Stimulated activated naive CD8-positive, alpha-beta T cell treated with anti-CD3 and anti-CD28 coated beads, Interleukin-15, amount 100 ng/mL, for 72 hours (primary cell): ENCODE measurements around the gene RASSF5.
"Not testable (repeated sequence)": the region's sequence is repeated elsewhere in the genome, so short reads cannot be mapped to it uniquely, and the experiment has no call there.

Source experiments
- ATAC-seq: fragments of 150-1000 bp; cut with Tn5 transposase; 2 replicates; pipeline ENCODE4 v1.10.0; 2021; ENCODE audit warnings: mild to moderate bottlenecking, moderate library complexity
- DNase-seq, 2 donors: peaks; one replicate each; pipeline ENCODE4 v3.0.0; 2021 to 2022
- H3K27ac Mint-ChIP-seq, 2 donors: one replicate each; pipeline ENCODE4 v1.8.0; 2022; ENCODE audit warnings: mild to moderate bottlenecking in 2 of 2, mixed read lengths in 2 of 2, moderate library complexity in 2 of 2
- H3K27me3 Mint-ChIP-seq: one replicate; pipeline ENCODE4 v1.8.0; 2022; ENCODE audit warnings: mixed read lengths
- H3K4me1 Mint-ChIP-seq: one replicate; pipeline ENCODE4 v1.8.0; 2022; ENCODE audit warnings: mild to moderate bottlenecking, mixed read lengths
- H3K4me3 Mint-ChIP-seq, 2 donors: one replicate each; pipeline ENCODE4 v1.8.0; 2022; ENCODE audit warnings: mild to moderate bottlenecking in 2 of 2, mixed read lengths in 2 of 2, moderate library complexity in 1 of 2
- H3K9me3 Mint-ChIP-seq, 2 donors: one replicate each; pipeline ENCODE4 v1.8.0; 2022; ENCODE audit warnings: mixed read lengths in 2 of 2

RASSF5 gene

GRCh38 chr1:206470692-206471414, 36.5 kb upstream of the RASSF5 start:
- Mint-ChIP-seq H3K27ac (peak overlapping the region; percentile 10 to 94), H3K9me3 (no peaks in the 10 kb centered on the region), H3K4me3 (peak overlapping the region; percentile 96 to 97), H3K27me3 (no peaks in the 10 kb centered on the region), H3K4me1 (peaks cover 92% of the 10 kb centered on the region)
- DNase-seq (peak; percentile 70 to 78), ATAC-seq (peak; percentile 83)

- H3K4me3 Mint-ChIP-seq: peak overlapping the region; percentile 96 to 97
These were observed 35.9 kb upstream of the RASSF5 start for GRCh38 chr1:206471415-206471801.

GRCh38 chr1:206472024-206472423, 35.3 kb upstream of the RASSF5 start:
- Mint-ChIP-seq H3K27ac (peak overlapping the region; percentile 59 to 94), H3K27me3 (no peaks in the 10 kb centered on the region), H3K4me3 (peak overlapping the region; percentile 96 to 97), H3K9me3 (no peaks in the 10 kb centered on the region), H3K4me1 (peaks cover 90% of the 10 kb centered on the region)
- DNase-seq (no peak), ATAC-seq (no peak)

More at GRCh38 chr1:206471415-206471801, 35.9 kb upstream of the RASSF5 start:
- Mint-ChIP-seq H3K9me3 (no peaks in the 10 kb centered on the region), H3K27ac (peak overlapping the region; percentile 65 to 94), H3K4me1 (peaks cover 91% of the 10 kb centered on the region), H3K27me3 (no peaks in the 10 kb centered on the region)
- ATAC-seq (peak; percentile 30), DNase-seq (peak in 1 of 2 donors; percentile 41)

GRCh38 chr1:206472454-206472853, 34.9 kb upstream of the RASSF5 start:
- Mint-ChIP-seq H3K4me3 (peak overlapping the region; percentile 96 to 97), H3K27ac (peak overlapping the region in 1 of 2 donors; percentile 89), H3K9me3 (no peaks in the 10 kb centered on the region), H3K4me1 (peaks cover 90% of the 10 kb centered on the region), H3K27me3 (no peaks in the 10 kb centered on the region)
- peak in 1 of 2 donors; percentile 49 for DNase-seq
- peak; percentile 22 for ATAC-seq

GRCh38 chr1:206472886-206473285, 34.4 kb upstream of the RASSF5 start:
- H3K4me3 Mint-ChIP-seq: peak overlapping the region; percentile 96 to 97
- peaks cover 86% of the 10 kb centered on the region for H3K4me1 Mint-ChIP-seq
- ATAC-seq (no peak), DNase-seq (no peak)
- H3K27me3 Mint-ChIP-seq: no peaks in the 10 kb centered on the region
- peak overlapping the region; percentile 45 to 89 for H3K27ac Mint-ChIP-seq
- H3K9me3 Mint-ChIP-seq: no peaks in the 10 kb centered on the region

GRCh38 chr1:206476058-206476457, 31.3 kb upstream of the RASSF5 start:
- H3K4me3 Mint-ChIP-seq: no peak overlapping the region
- DNase-seq: no peak

GRCh38 chr1:206476591-206476990, 30.7 kb upstream of the RASSF5 start:
- no peaks in the 10 kb centered on the region for H3K9me3 Mint-ChIP-seq
- ATAC-seq (no peak), DNase-seq (no peak)
- H3K27ac Mint-ChIP-seq: no peak overlapping the region
- no peaks in the 10 kb centered on the region for H3K27me3 Mint-ChIP-seq
- H3K4me1 Mint-ChIP-seq: peaks cover 86% of the 10 kb centered on the region
- no peak overlapping the region for H3K4me3 Mint-ChIP-seq

More at GRCh38 chr1:206476058-206476457, 31.3 kb upstream of the RASSF5 start:
- Mint-ChIP-seq H3K27me3 (no peaks in the 10 kb centered on the region), H3K4me1 (peaks cover 85% of the 10 kb centered on the region), H3K27ac (no peak overlapping the region), H3K9me3 (no peaks in the 10 kb centered on the region)
- ATAC-seq: no peak

- Mint-ChIP-seq H3K9me3 (no peaks in the 10 kb centered on the region), H3K27ac (no peak overlapping the region), H3K27me3 (no peaks in the 10 kb centered on the region), H3K4me1 (peaks cover 84% of the 10 kb centered on the region), H3K4me3 (no peak overlapping the region)
- DNase-seq (no peak), ATAC-seq (no peak)
These were observed 30.2 kb upstream of the RASSF5 start for GRCh38 chr1:206477110-206477509.

GRCh38 chr1:206477581-206478380, 29.6 kb upstream of the RASSF5 start:
- H3K9me3 Mint-ChIP-seq: no peaks in the 10 kb centered on the region
- no peak for ATAC-seq
- H3K27ac Mint-ChIP-seq: no peak overlapping the region
- no peak overlapping the region for H3K4me3 Mint-ChIP-seq
- peaks cover 77% of the 10 kb centered on the region for H3K4me1 Mint-ChIP-seq
- H3K27me3 Mint-ChIP-seq: no peaks in the 10 kb centered on the region
- no peak for DNase-seq

GRCh38 chr1:206478746-206479145, 28.6 kb upstream of the RASSF5 start:
- H3K4me3 Mint-ChIP-seq: no peak overlapping the region
- H3K27me3 Mint-ChIP-seq: no peaks in the 10 kb centered on the region
- ATAC-seq: no peak
- no peaks in the 10 kb centered on the region for H3K9me3 Mint-ChIP-seq
- no peak for DNase-seq
- H3K4me1 Mint-ChIP-seq: peaks cover 68% of the 10 kb centered on the region
- no peak overlapping the region for H3K27ac Mint-ChIP-seq

GRCh38 chr1:206479183-206480125, 27.9 kb upstream of the RASSF5 start:
- H3K27me3 Mint-ChIP-seq: no peaks in the 10 kb centered on the region
- ATAC-seq: peak; percentile 56
- no peak overlapping the region for H3K4me3 Mint-ChIP-seq

GRCh38 chr1:206480211-206480610, 27.1 kb upstream of the RASSF5 start:
- H3K9me3 Mint-ChIP-seq: no peaks in the 10 kb centered on the region
- no peak overlapping the region for H3K4me3 Mint-ChIP-seq
- H3K4me1 Mint-ChIP-seq: peaks cover 53% of the 10 kb centered on the region
- DNase-seq: no peak
- no peaks in the 10 kb centered on the region for H3K27me3 Mint-ChIP-seq
- H3K27ac Mint-ChIP-seq: peak overlapping the region in 1 of 2 donors; percentile 67
- ATAC-seq: no peak

More at GRCh38 chr1:206479183-206480125, 27.9 kb upstream of the RASSF5 start:
- DNase-seq: peak; percentile 53 to 68
- peaks cover 60% of the 10 kb centered on the region for H3K4me1 Mint-ChIP-seq
- H3K27ac Mint-ChIP-seq: peak overlapping the region; percentile 3 to 38
- H3K9me3 Mint-ChIP-seq: no peaks in the 10 kb centered on the region

- Mint-ChIP-seq H3K4me3 (no peak overlapping the region), H3K4me1 (peaks cover 32% of the 10 kb centered on the region)
These were observed 24.7 kb upstream of the RASSF5 start for GRCh38 chr1:206482611-206483010.

GRCh38 chr1:206483864-206484263, 23.5 kb upstream of the RASSF5 start:
- H3K27ac Mint-ChIP-seq, ATAC-seq, DNase-seq, H3K4me3 Mint-ChIP-seq, H3K9me3 Mint-ChIP-seq, H3K27me3 Mint-ChIP-seq: not testable (repeated sequence)
- peaks cover 28% of the 10 kb centered on the region for H3K4me1 Mint-ChIP-seq

More at GRCh38 chr1:206482611-206483010, 24.7 kb upstream of the RASSF5 start:
- Mint-ChIP-seq H3K27ac (peak overlapping the region in 1 of 2 donors; percentile 31), H3K27me3 (no peaks in the 10 kb centered on the region), H3K9me3 (no peaks in the 10 kb centered on the region)
- ATAC-seq (no peak), DNase-seq (no peak)

GRCh38 chr1:206484901-206485300, 22.4 kb upstream of the RASSF5 start:
- Mint-ChIP-seq H3K27me3 (no peaks in the 10 kb centered on the region), H3K4me3 (no peak overlapping the region), H3K9me3 (no peaks in the 10 kb centered on the region), H3K4me1 (peaks cover 19% of the 10 kb centered on the region), H3K27ac (no peak overlapping the region)
- DNase-seq (no peak), ATAC-seq (no peak)
